HG02610 (cell line): ENCODE results near the gene MC1R.
"Not testable (repeated sequence)": the region's sequence is repeated elsewhere in the genome, so short reads cannot be mapped to it uniquely, and the experiment has no call there.

Source experiments
- ATAC-seq: cut with Tn5 transposase; IDR thresholded peaks from one replicate; pipeline ENCODE4 v1.9.1; 2021; ENCODE audit warnings: mild to moderate bottlenecking, moderate library complexity; ENCODE audit not compliant: unreplicated experiment

The MC1R gene

GRCh38 chr16:89958068-89958467 lies 39.4 kb downstream of the MC1R start:
- ATAC-seq: no peak

GRCh38 chr16:89958596-89958995 lies 39.9 kb downstream of the MC1R start:
- ATAC-seq: no peak

DNA sequence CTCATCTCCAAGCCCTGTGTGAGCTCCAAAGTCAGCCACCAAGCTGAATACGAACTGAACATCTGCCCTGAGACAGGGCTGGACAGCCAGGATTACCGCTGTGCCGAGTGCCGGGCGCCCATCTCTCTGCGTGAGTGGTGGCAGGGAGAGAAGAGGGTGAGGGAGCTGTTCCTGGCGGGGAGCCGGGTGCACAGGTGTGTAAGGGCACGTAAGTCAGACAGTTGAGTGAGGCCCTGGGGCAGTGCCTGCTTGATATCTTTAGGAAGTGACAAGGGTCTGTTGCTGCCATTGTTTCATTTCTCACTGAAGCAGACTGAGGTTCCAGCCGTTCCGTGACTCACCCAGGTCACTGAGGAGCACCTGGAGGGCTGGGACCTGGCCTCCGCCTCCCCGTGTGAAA lies 42.3 kb downstream of the MC1R start:
- no peak for ATAC-seq

DNA sequence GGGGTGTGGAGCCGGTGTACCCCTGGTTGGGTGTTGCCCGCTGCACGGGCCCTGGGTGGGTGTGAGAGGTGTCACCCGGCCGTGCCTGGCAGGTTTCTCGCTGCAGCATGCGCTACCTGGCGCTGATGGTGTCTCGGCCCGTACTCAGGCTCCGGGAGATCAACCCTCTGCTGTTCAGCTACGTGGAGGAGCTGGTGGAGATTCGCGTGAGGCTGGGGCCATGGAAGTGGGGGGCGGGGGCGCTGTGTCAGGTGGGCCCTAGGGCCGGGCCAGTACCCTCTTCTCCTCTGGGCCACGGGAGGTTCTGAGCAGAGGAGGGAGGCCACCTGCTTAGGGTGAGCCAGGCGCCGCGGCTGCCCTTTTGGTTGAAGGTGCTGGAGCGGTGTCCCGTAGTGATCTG lies 43.3 kb downstream of the MC1R start:
- ATAC-seq: no peak

DNA sequence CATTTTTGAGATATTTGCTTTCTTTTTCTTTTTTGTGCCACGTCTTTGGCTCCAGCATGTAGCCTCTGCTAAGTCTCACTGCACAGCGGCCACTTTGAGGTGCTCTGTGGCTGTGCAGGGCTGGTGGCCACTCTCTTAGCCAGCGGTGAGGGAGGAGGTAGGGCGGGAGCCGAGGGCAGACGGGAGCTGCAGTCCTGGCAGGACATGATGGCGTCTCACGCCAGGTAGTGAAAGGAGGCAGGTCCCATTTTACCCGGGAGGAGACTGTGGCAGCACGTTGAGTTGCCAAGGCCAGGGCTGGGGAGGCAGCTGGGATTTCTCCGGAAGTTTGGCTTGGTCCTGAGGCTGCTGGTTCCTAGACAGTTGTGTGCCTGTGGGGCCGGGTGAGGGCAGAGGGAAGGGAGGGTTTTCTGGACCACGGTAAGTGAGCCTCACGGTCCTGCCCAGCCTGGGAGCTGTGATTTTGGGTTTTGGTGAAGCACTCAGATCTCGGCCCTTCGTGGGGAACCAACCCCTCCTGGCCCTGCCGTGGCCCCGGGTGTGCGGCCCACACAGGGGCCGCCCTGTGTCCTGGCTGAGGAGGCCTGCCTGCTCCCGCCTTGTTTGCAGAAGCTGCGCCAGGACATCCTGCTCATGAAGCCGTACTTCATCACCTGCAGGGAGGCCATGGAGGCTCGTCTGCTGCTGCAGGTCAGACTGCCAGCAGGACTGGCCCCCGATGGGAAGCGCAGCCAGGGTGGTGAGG lies 44.3 kb downstream of the MC1R start:
- ATAC-seq: no peak

DNA sequence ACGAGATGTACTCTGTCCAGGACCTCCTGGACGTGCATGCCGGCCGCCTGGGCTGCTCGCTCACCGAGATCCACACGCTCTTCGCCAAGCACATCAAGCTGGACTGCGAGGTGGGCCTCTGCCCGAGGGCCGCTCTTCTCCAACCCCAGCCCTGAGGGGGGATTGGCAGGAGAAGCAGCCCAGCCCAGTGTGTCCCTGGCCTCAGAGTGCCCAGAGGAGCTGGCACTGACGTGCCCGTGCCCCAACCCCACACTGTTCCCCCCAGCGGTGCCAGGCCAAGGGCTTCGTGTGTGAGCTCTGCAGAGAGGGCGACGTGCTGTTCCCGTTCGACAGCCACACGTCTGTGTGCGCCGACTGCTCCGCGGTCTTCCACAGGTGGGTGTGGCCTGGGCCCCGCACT lies 45.5 kb downstream of the MC1R start:
- no peak for ATAC-seq

DNA sequence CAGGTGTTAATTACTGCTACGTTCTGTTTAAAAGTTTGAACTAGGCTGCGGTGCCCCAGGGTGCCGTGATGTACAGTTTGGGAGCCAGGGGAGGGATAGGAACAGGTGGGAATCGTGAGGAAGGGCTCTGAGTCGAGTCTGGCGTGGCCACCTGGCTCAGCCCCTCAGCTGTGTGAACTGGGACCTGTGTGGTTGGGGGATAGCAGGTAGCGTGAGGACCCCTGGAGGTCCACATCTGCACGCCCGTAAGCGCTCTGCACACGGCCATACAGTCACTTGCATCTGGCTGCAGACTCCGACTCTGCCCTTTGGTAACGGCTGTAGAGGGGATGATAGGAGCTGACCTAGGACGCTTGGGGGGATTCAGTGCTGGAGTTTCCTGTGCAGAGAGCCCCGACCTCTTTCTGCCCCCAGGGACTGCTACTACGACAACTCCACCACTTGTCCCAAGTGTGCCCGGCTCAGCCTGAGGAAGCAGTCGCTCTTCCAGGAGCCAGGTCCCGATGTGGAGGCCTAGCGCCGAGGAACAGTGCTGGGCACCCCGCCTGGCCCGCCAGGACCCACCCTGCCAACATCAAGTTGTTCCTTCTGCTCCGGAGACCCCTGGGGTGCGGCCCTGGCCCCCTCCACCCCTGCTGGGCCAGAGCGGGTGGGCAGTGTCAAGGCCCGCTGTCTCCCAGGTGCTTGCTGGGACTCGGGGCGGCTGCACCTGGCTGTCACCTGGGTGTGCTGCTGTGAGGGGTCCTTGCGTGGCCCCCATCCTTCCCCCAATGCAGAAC lies 47.0 kb downstream of the MC1R start:
- ATAC-seq: no peak

DNA sequence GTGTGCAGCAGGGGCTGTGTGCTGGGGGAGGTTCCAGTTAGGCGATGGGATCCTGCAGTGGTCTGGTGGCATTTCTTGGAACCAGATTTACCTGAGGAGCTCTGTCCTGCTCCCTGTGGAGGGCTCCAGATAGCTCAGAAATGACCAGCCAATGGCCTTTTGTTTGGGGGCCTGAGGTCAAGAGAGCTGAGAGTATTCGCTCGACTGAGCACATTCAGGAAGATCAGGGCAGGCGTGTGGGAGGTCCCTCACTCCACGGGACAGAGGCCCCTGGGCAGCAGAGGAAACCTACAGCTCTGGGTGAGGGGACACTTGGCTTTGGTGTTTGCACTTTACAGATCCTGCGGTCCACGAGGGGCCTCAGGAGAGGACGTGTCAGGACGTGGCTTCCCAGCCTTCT lies 48.1 kb downstream of the MC1R start:
- ATAC-seq: no peak

- not testable (repeated sequence) for ATAC-seq
These were observed 48.8 kb downstream of the MC1R start for GRCh38 chr16:89967436-89967835.

GRCh38 chr16:89968074-89968473 lies 49.4 kb downstream of the MC1R start:
- not testable (repeated sequence) for ATAC-seq

- ATAC-seq: no peak
These were observed 51.2 kb downstream of the MC1R start for GRCh38 chr16:89969741-89970410.
